Naive B cell (primary cell): ENCODE data around the gene SRBD1. TPM values are rescaled to one million over a fixed set of nuclear protein-coding genes. Genes with fewer than 3 reads are reported as not detected.

Experiments used
- ATAC-seq, 2 donors: fragments of 150-1000 bp; cut with Tn5 transposase; 2 replicates each; pipeline ENCODE4 v1.10.0; 2021; ENCODE audit warnings: low read depth in 2 of 2, mild to moderate bottlenecking in 2 of 2, moderate library complexity in 2 of 2
- DNase-seq: peaks from one replicate; pipeline ENCODE4 v3.0.0; 2022
- H3K27ac Mint-ChIP-seq, 6 donors: one replicate each; pipeline ENCODE4 v1.8.0; 2020 to 2022; ENCODE audit warnings: mild to moderate bottlenecking in 6 of 6, mixed read lengths in 6 of 6, moderate library complexity in 5 of 6, inconsistent platforms in 2 of 6
- H3K27me3 Mint-ChIP-seq, 3 donors: one replicate each; pipeline ENCODE4 v1.8.0; 2021 to 2022; ENCODE audit warnings: mixed read lengths in 3 of 3, mild to moderate bottlenecking in 1 of 3
- H3K36me3 Mint-ChIP-seq, 2 donors: one replicate each; pipeline ENCODE4 v1.8.0; 2020 to 2022; ENCODE audit warnings: mixed read lengths in 2 of 2, inconsistent platforms in 1 of 2, mild to moderate bottlenecking in 1 of 2
- H3K4me1 Mint-ChIP-seq, 3 donors: one replicate each; pipeline ENCODE4 v1.8.0; 2020 to 2022; ENCODE audit warnings: mixed read lengths in 3 of 3, inconsistent platforms in 1 of 3, mild to moderate bottlenecking in 1 of 3, moderate library complexity in 1 of 3
- H3K4me3 Mint-ChIP-seq, 8 donors: one replicate each; pipeline ENCODE4 v1.8.0; 2020 to 2022; ENCODE audit warnings: mild to moderate bottlenecking in 8 of 8, mixed read lengths in 8 of 8, moderate library complexity in 8 of 8, inconsistent platforms in 2 of 8
- H3K9me3 Mint-ChIP-seq, 7 donors: one replicate each; pipeline ENCODE4 v1.8.0; 2020 to 2022; ENCODE audit warnings: mixed read lengths in 7 of 7, mild to moderate bottlenecking in 5 of 7, inconsistent platforms in 2 of 7, moderate library complexity in 1 of 7
- polyA plus RNA-seq, 6 donors: library from polyadenylated mRNA; unstranded; fragments of 300-500 nt; fragmentation: Illumina TruSeq; gene quantifications; one replicate each; pipeline ENCODE4 v1.2.3, GENCODE V29; 2021; ENCODE audit warnings: low read depth in 6 of 6

The SRBD1 gene
- polyA plus RNA-seq, 6 donors from 2014 or later, result 11.6 to 20.0 (median 15.1) TPM

DNA sequence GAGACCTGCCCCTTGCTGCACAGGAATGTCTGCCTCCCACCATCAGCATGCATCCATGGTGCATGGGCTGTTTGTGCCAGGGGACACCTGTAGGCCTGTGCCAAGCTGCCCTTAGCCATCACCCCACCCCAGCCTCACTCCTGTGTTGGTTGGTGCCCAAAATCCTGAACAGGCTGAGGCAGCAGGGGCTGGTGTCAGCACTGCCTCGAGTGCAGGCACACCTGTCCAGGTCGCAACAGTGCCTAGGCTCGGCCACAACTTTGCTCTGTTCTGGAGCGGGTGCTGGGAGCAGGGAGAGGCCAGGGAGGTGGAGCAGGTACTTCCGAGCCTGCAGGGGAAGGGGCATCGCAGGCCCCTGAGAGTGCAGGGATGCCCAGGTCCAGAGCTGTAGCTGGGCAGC, 69.1 kb downstream of the SRBD1 start:
- Mint-ChIP-seq H3K4me3 (no peak overlapping the region), H3K4me1 (no peaks in the 10 kb centered on the region), H3K27ac (no peak overlapping the region), H3K36me3 (peaks cover 37 to 50% of the 10 kb centered on the region in 2 donors), H3K9me3 (peaks cover 2 to 16% (median 9%) of the 10 kb centered on the region in 7 donors), H3K27me3 (no peaks in the 10 kb centered on the region)
- ATAC-seq, result no peak
- no peak for DNase-seq

DNA sequence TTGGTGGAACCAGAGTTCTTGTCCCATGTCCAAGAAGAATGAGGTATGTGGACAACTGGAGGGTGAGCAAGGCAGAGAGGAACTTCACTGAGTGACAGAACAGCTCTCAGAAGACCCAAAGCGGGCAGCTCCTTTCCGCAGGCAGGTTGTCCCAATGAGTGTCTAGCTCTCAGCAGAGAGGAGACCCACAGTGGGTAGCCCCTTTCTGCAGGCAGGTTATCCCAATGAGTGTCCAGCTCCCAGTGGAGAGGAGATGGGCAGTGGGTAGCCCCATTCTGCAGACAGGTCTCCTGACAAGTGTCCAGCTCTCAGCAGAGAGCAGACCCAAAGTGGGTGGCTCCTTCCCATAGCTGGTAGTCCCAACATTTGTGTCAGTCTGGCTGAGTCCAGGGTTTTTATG, 69.6 kb downstream of the SRBD1 start:
- no peak for ATAC-seq
- Mint-ChIP-seq H3K27ac (no peak overlapping the region), H3K4me3 (no peak overlapping the region), H3K36me3 (peaks cover 37 to 48% of the 10 kb centered on the region in 2 donors), H3K9me3 (peaks cover 2 to 16% (median 9%) of the 10 kb centered on the region in 7 donors), H3K27me3 (no peaks in the 10 kb centered on the region), H3K4me1 (no peaks in the 10 kb centered on the region)
- no peak for DNase-seq

DNA sequence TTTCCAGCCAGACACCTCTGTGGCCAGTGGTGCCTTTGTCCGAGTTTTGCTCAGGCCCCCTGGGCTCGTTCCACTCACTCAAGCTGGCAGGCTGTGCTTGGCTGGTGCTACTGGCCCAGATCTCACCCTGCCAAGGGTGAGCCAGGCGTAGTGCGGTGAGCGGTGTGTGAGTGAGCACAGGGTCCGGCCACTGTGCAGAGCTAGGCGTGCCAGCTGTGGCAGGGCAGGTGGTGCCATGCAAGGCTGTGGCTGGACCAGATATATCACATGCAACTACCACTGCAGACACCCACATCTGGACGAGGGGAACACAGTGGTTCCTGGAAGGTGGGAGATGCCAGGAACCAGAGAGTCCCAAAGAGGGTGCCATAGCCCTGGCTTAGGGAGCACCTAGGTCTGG, 70.1 kb downstream of the SRBD1 start:
- Mint-ChIP-seq H3K4me3 (no peak overlapping the region), H3K27me3 (no peaks in the 10 kb centered on the region), H3K9me3 (peaks cover 2 to 16% (median 9%) of the 10 kb centered on the region in 7 donors), H3K27ac (no peak overlapping the region), H3K36me3 (peaks cover 32 to 43% of the 10 kb centered on the region in 2 donors), H3K4me1 (no peaks in the 10 kb centered on the region)
- ATAC-seq (no peak), DNase-seq (no peak)

DNA sequence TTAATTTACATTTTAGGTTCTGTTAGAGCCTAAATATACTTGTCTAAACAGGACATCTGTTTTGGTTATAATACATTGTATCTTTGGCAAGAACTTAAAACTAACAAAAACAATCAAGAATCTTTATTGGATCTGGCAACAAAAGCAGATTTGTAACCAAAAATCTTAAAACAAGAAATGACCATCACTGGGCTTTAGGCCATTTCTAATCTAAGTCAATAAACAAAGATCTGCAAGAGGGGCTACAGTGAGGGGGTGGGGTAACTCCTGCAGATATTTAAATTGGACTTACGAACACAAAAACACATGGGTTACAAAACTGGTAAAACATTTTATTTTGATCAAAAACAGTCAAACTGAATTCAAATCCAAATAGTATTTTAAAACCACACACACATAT, 77.3 kb downstream of the SRBD1 start:
- Mint-ChIP-seq H3K4me1 (no peaks in the 10 kb centered on the region), H3K27ac (no peak overlapping the region), H3K4me3 (no peak overlapping the region), H3K36me3 (peaks cover 13 to 22% of the 10 kb centered on the region in 2 donors), H3K27me3 (no peaks in the 10 kb centered on the region), H3K9me3 (peaks cover 0 to 4% (median 0%) of the 10 kb centered on the region in 7 donors)
- DNase-seq (no peak), ATAC-seq (no peak)

DNA sequence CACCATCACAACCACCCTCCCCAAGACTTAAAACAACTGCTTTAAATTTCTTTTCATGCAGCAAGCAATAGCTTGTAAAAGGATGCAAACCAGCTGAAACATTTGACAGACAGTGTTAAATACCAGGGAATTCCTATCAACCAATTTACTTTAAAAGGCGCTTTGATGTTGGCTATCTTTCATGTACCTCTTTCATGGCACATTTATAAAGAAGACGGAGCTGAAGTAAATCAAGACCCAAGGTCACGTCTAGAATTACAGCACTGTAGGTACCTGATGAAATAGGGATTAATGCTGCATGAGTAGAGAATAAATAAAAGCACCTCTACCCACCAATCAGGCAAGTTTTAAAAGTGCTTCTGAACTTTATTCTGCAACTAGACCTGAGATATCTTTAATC, 78.9 kb downstream of the SRBD1 start:
- Mint-ChIP-seq H3K36me3 (peaks cover 15 to 26% of the 10 kb centered on the region in 2 donors), H3K27me3 (no peaks in the 10 kb centered on the region), H3K4me1 (no peaks in the 10 kb centered on the region), H3K27ac (no peak overlapping the region), H3K9me3 (no peaks in the 10 kb centered on the region), H3K4me3 (no peak overlapping the region)
- ATAC-seq (no peak), DNase-seq (no peak)

DNA sequence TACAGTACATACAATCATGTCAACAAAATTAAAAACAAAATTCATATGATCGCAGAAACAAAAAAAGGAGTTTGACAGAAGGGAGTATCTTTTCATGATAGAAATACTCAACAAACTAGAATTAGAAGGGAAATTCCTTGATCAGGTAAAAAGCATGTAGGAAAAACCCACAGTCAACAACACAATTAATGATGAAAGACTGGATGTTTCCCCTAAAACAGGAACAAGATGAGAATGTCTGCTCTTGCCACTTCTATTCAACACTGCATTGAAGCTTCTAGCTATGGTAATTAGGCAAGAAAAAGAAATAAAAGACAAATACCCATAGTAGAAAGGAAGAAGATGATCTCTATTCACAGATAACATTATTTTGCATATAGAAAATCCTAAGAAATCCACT, 87.1 kb downstream of the SRBD1 start:
- Mint-ChIP-seq H3K27ac (no peak overlapping the region), H3K4me3 (no peak overlapping the region), H3K27me3 (no peaks in the 10 kb centered on the region), H3K4me1 (no peaks in the 10 kb centered on the region), H3K9me3 (peaks cover 0 to 5% (median 3%) of the 10 kb centered on the region in 7 donors), H3K36me3 (peaks cover 24 to 46% of the 10 kb centered on the region in 2 donors)
- no peak for DNase-seq
- no peak for ATAC-seq

DNA sequence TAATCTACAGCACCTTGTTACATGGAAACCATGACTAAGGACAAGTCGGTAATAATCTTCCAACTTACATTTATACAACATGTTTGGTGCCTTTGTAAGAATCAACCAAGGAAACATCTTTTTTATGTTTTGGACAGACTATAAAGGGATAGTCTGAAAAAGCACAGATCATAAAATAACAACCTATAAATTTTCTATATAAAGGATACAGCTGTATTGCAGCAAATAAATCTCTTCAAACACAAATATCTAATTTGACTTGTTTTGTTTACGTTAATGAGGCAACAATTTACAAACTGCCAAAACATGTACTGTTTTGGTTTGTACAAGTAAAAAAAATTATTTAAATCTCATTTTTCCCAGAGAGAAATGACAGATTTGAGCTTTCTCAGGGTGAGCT, 92.5 kb downstream of the SRBD1 start:
- DNase-seq, result no peak
- no peak overlapping the region for H3K27ac Mint-ChIP-seq
- H3K4me1 Mint-ChIP-seq, result no peaks in the 10 kb centered on the region
- H3K9me3 Mint-ChIP-seq, result no peaks in the 10 kb centered on the region
- peaks cover 0 to 19% of the 10 kb centered on the region in 2 donors for H3K36me3 Mint-ChIP-seq
- no peaks in the 10 kb centered on the region for H3K27me3 Mint-ChIP-seq
- H3K4me3 Mint-ChIP-seq, result no peak overlapping the region
- no peak for ATAC-seq

DNA sequence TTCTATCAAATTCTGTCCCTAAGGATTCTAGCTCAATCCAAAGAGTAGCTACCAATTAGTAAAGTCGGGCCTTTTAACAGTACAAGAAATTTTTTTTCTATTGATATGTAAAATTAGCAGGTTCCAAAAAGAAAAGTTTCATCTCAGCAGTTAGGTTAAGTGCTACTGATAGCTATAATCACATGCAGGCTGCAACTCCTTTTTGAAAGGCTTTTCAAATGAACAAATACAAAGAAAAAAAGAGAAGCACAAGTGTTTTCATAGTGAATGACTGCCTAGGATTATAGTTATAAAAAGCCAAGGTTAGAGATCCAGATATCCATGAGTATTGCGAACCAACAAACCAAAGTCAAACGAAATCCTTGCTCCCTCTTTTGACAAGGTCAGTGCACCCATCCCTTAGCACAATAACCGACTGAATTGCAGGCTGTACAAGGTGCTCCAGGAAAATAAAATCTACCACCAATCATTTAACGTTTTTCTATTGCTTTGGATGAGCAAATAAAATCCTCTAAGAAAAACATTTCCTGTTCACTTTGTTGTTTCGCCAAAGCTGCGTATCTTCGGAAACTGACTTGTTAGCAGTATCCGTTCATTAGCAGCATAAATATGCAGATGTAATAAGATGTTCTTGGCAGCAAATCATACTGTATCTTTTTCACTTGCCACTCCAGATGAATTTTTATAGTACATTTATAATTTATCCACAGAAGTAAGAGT, 100.2 kb downstream of the SRBD1 start:
- no peak overlapping the region for H3K4me3 Mint-ChIP-seq
- H3K27ac Mint-ChIP-seq, result no peak overlapping the region
- no peaks in the 10 kb centered on the region for H3K9me3 Mint-ChIP-seq
- no peaks in the 10 kb centered on the region for H3K4me1 Mint-ChIP-seq
- DNase-seq (no peak), ATAC-seq (no peak)
- peaks cover 0 to 8% of the 10 kb centered on the region in 2 donors for H3K36me3 Mint-ChIP-seq
- H3K27me3 Mint-ChIP-seq, result no peaks in the 10 kb centered on the region

DNA sequence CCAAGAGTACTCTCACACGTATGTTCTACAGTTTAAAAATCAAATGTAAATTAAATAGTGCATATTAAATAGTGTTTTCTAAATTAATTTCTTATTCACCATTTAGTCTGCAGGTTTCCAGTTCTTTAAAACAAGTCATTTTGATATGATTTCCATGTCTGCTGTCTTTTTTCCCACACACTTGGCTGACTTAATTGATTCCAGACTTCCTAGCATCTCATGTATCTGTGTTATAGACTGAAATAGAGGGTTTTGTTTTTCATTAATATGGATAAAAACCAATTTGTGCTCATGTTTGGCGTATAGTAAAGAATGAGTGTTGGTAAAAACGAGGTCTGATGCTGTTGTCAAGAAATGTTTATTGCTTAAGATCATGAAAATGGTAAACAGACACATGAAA, 104.3 kb downstream of the SRBD1 start:
- no peaks in the 10 kb centered on the region for H3K27me3 Mint-ChIP-seq
- H3K27ac Mint-ChIP-seq, result no peak overlapping the region
- no peaks in the 10 kb centered on the region for H3K4me1 Mint-ChIP-seq
- H3K4me3 Mint-ChIP-seq, result no peak overlapping the region
- peaks cover 0 to 9% (median 0%) of the 10 kb centered on the region in 7 donors for H3K9me3 Mint-ChIP-seq
- ATAC-seq, result no peak
- DNase-seq, result no peak
- peaks cover 0 to 8% of the 10 kb centered on the region in 2 donors for H3K36me3 Mint-ChIP-seq

DNA sequence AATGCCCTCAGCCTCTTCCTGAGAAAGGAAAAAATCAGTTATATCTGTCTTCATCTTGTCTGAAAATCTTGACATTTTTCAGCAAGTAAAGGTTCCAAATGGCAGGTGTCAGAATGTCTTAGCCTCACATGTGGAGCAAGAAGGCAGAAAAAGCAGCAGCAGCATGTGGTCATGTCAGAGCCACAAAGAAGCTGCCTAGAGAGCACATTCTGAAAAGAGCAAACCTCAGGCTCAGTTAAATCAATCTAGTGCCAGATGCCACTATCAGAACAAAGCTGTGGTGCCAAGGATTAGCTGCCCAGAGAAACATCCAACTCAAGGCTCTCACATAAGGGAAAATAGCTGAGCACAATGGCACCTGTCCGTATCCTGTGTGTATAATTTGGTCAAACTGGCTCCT, 105.9 kb downstream of the SRBD1 start:
- peaks cover 2 to 6% (median 4%) of the 10 kb centered on the region in 3 donors for H3K4me1 Mint-ChIP-seq
- H3K27me3 Mint-ChIP-seq, result no peaks in the 10 kb centered on the region
- DNase-seq (no peak), ATAC-seq (no peak)
- H3K9me3 Mint-ChIP-seq, result peaks cover 0 to 12% (median 0%) of the 10 kb centered on the region in 7 donors
- no peak overlapping the region for H3K27ac Mint-ChIP-seq
- H3K36me3 Mint-ChIP-seq, result peaks cover 0 to 8% of the 10 kb centered on the region in 2 donors
- H3K4me3 Mint-ChIP-seq, result no peak overlapping the region

DNA sequence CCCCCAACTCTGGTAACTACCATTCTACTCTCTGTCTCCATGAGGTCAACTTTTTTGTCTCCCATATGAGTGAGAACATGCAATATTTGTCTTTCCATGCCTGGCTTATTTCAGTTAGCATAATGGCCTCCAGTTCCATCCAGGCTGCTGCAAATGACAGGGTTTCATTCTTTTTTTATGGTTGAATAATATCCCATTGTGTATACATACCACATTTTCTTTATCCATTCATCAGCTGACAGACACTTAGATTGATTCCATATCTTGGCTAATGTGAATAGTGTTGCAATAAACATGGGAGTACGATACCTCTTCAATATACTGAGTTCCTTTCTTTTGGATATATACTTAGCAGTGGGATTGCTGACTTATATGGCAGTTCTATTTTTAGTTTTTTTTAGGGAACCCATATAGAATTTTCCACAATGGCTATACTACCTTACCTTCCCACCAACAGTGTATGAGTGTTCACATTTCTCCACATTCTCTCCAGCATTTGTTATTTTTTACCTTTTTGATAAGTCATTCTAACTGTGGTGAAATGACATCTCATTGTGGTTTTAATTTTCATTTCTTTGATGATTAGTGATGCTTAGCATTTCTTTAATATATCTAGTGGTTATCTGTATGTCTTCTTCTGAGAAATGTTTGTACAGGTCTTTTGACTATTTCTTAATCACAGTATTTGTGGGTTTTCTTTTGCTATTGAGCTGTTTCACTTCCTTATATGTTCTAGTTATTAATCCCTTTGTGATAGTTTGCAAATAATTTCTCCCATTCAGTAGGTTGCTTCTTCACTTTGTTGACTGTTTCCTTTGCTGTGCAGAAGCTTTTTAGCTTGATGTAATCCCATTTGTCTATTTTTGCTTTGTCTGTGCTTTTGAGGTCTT, 112.2 kb downstream of the SRBD1 start:
- DNase-seq (no peak), ATAC-seq (no peak)
- Mint-ChIP-seq H3K36me3 (peaks cover 0 to 5% of the 10 kb centered on the region in 2 donors), H3K27ac (peak overlapping the region in 1 of 6 donors; percentile 30), H3K4me1 (peaks cover 12 to 28% (median 16%) of the 10 kb centered on the region in 3 donors), H3K27me3 (no peaks in the 10 kb centered on the region), H3K4me3 (no peak overlapping the region), H3K9me3 (peaks cover 0 to 12% (median 0%) of the 10 kb centered on the region in 7 donors)

DNA sequence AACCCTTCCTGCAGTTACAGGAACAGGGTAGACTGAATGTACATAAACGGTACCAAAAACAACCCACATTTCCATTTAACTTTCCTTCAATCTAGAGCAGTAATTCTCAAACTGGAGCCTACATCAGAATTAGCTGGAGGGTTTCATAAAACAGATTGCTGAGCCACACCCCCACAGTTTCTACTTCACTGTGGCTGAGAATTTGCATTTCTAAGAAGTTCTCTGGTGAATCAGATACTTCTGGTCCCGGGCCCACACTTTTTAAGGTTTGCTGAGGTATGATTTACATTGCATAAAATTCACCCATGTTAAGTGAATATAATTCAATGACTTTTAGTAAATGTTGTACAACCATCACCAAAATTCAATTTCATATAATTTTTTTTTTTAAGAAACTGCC, 113.7 kb downstream of the SRBD1 start:
- DNase-seq (no peak), ATAC-seq (no peak)
- H3K4me1 Mint-ChIP-seq, result peaks cover 12 to 28% (median 16%) of the 10 kb centered on the region in 3 donors
- peaks cover 0 to 8% (median 0%) of the 10 kb centered on the region in 7 donors for H3K9me3 Mint-ChIP-seq
- no peaks in the 10 kb centered on the region for H3K36me3 Mint-ChIP-seq
- peak overlapping the region in 1 of 6 donors; percentile 9 for H3K27ac Mint-ChIP-seq
- no peaks in the 10 kb centered on the region for H3K27me3 Mint-ChIP-seq
- no peak overlapping the region for H3K4me3 Mint-ChIP-seq

DNA sequence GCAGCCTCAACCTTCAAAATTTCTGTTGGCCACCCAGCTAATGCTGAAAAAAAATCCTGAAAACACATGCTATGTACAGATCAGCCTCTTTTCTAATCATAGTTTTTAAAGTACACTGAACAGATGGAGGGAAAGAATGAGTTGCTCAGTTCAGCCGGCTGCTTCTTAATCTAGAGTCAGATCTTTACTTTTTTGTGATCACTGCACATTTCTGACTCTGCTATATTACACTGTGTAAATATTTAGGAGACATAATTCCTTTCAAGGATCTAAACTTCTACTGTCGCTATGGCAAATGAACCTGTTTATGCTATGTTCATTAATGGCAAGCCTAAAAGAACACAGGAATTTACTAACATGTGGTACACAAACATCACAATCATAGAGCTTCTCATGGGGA, 114.2 kb downstream of the SRBD1 start:
- peak overlapping the region in 1 of 6 donors; percentile 5 for H3K27ac Mint-ChIP-seq
- DNase-seq (no peak), ATAC-seq (no peak)
- no peak overlapping the region for H3K4me3 Mint-ChIP-seq
- no peaks in the 10 kb centered on the region for H3K36me3 Mint-ChIP-seq
- H3K27me3 Mint-ChIP-seq, result no peaks in the 10 kb centered on the region
- peaks cover 0 to 5% (median 0%) of the 10 kb centered on the region in 7 donors for H3K9me3 Mint-ChIP-seq
- peaks cover 12 to 28% (median 16%) of the 10 kb centered on the region in 3 donors for H3K4me1 Mint-ChIP-seq

DNA sequence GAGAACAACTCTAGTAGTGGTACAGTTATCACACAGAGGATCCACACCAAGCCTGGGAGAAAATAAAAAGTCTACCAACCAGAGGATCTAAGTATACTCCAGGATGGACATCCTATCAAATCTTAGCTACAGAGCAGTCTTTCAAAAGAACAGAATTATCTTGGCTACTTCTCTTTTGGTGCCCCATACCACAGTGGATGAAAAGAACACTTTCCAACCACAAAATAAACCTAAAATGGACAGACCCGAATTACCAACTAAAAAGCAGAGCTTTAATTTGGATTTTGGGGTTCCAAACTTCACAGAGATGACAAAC, 116.1 kb downstream of the SRBD1 start:
- peak overlapping the region in 4 of 6 donors; percentile 29 to 80 (median 58) for H3K27ac Mint-ChIP-seq
- H3K27me3 Mint-ChIP-seq, result no peaks in the 10 kb centered on the region
- H3K4me3 Mint-ChIP-seq, result no peak overlapping the region
- DNase-seq, result no peak
- H3K4me1 Mint-ChIP-seq, result peaks cover 6 to 24% (median 8%) of the 10 kb centered on the region in 3 donors
- no peaks in the 10 kb centered on the region for H3K36me3 Mint-ChIP-seq
- no peak for ATAC-seq
- no peaks in the 10 kb centered on the region for H3K9me3 Mint-ChIP-seq
